ENCODE measurements around the gene CBX5.

DNA sequence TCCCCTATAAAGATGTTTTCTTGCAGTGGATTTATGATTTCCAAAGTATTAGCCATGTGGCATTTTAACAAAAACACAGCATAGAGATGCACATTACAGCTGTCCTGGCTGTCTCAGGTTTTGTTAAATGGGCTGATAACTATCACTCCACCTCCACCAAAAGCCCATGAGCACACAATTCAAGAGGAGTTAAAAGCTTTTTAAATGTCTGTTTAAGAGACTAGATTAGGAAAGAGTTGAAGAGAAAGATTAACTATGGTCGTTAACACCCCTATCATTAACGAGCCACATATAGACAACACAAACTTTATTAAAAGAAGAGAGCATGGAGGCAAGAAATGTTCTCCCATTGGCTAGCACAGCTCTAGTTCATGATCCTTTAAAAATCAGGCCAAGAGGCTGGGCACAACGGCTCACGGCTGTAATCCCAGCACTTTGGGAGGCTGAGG is 14.5 kb downstream of the CBX5 start:
- TF ChIP-seq, protein P1, sequence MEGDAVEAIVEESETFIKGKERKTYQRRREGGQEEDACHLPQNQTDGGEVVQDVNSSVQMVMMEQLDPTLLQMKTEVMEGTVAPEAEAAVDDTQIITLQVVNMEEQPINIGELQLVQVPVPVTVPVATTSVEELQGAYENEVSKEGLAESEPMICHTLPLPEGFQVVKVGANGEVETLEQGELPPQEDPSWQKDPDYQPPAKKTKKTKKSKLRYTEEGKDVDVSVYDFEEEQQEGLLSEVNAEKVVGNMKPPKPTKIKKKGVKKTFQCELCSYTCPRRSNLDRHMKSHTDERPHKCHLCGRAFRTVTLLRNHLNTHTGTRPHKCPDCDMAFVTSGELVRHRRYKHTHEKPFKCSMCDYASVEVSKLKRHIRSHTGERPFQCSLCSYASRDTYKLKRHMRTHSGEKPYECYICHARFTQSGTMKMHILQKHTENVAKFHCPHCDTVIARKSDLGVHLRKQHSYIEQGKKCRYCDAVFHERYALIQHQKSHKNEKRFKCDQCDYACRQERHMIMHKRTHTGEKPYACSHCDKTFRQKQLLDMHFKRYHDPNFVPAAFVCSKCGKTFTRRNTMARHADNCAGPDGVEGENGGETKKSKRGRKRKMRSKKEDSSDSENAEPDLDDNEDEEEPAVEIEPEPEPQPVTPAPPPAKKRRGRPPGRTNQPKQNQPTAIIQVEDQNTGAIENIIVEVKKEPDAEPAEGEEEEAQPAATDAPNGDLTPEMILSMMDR (IDR thresholded peaks at IDR 0.05; ENCODE audit: low read length) = no peak
- TF ChIP-seq EZH2 (IDR thresholded peaks at IDR 0.05; ENCODE audit: borderline replicate concordance, low read length) = no peak
